Sigmoid colon (tissue), 4 donors: ENCODE data around the gene MCU.

Source experiments
- CTCF ChIP-seq, 4 experiments: fragments of 450-650 bp in 3 of 4; fragments of 200-600 bp in 1 of 4; IDR thresholded peaks; one replicate each; pipeline ENCODE4 v1.5.1; 2016 to 2019; ENCODE audit warnings: antibody characterized with exemption in 4 of 4, mild to moderate bottlenecking in 3 of 4, moderate library complexity in 2 of 4
- EP300 ChIP-seq, 4 donors: sonication (generic); formaldehyde crosslinking; IDR thresholded peaks; one replicate each; pipeline ENCODE4 v1.6.1; 2017; ENCODE audit warnings: antibody characterized with exemption in 4 of 4
- POLR2A ChIP-seq, 2 donors: fragments of 450-650 bp; IDR thresholded peaks; one replicate each; pipeline ENCODE4 v1.6.1; 2016; ENCODE audit warnings: antibody characterized with exemption in 2 of 2, mild to moderate bottlenecking in 2 of 2, moderate library complexity in 2 of 2
- POLR2AphosphoS5 ChIP-seq, 4 donors: sonication (generic); formaldehyde crosslinking; IDR thresholded peaks; one replicate each; pipeline ENCODE4 v1.6.1; 2017; ENCODE audit warnings: antibody characterized with exemption in 4 of 4

GRCh38 chr10:72729528-72729927 lies 37.6 kb downstream of the MCU start:
- TF ChIP-seq CTCF (IDR thresholded peaks at IDR 0.05) (no peak), POLR2A (IDR thresholded peaks at IDR 0.05) (no peak), POLR2AphosphoS5 (IDR thresholded peaks at IDR 0.05) (no peak), EP300 (IDR thresholded peaks at IDR 0.05) (no peak)
